PC-3 (cell line): Measurements from ENCODE around the gene AMPD2.

Source experiments
- EZH2phosphoT487 ChIP-seq: fragments of 300-600 bp; sonication (generic); IDR thresholded peaks from 2 replicates; pipeline ENCODE4 v1.6.1; 2018; ENCODE audit warnings: mild to moderate bottlenecking, antibody characterized with exemption, low read length, borderline replicate concordance
- TF ChIP-seq, protein P1 (sequence below): fragments of 300-600 bp; sonication (generic); conservative IDR thresholded peaks from 2 replicates; pipeline ENCODE4 v1.5.1; 2017; ENCODE audit warnings: antibody characterized with exemption, low read depth, mild to moderate bottlenecking, low read length

DNA sequence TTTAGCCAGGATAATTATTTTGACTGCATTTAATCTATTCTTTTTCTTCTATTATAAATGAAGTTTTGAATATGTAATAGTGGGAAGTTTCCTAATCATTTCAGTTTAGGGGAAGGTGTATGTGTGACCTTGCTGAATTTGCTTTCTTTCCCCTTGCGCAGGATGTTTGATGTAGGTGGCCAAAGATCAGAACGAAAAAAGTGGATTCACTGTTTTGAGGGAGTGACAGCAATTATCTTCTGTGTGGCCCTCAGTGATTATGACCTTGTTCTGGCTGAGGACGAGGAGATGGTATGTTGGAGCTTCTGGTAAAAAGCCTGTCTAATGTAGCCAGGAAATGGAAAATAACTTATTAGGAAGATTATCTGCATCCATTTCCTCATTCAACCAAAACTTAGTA lies 33.6 kb upstream of the AMPD2 start:
- TF ChIP-seq EZH2phosphoT487 = no peak
- TF ChIP-seq, protein P1, sequence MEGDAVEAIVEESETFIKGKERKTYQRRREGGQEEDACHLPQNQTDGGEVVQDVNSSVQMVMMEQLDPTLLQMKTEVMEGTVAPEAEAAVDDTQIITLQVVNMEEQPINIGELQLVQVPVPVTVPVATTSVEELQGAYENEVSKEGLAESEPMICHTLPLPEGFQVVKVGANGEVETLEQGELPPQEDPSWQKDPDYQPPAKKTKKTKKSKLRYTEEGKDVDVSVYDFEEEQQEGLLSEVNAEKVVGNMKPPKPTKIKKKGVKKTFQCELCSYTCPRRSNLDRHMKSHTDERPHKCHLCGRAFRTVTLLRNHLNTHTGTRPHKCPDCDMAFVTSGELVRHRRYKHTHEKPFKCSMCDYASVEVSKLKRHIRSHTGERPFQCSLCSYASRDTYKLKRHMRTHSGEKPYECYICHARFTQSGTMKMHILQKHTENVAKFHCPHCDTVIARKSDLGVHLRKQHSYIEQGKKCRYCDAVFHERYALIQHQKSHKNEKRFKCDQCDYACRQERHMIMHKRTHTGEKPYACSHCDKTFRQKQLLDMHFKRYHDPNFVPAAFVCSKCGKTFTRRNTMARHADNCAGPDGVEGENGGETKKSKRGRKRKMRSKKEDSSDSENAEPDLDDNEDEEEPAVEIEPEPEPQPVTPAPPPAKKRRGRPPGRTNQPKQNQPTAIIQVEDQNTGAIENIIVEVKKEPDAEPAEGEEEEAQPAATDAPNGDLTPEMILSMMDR = no peak
